IMR-90 (cell line): ENCODE data around the gene OSTF1. TPM values are rescaled to one million over a fixed set of nuclear protein-coding genes. Genes with fewer than 3 reads are reported as not detected.

Source experiments
- ATAC-seq: fragments of 200-7000 bp; cut with Tn5 transposase; 2 replicates; pipeline ENCODE4 v1.9.1; 2020; ENCODE audit warnings: low read depth, mild to moderate bottlenecking, moderate library complexity
- BruUV-seq: library from RNA; stranded (reverse); fragments of 400-500 nt; replicated peaks from 2 replicates; lab custom pipeline; 2021; lab: Mats Ljungman, UMichigan
- CTCF ChIA-PET: fragments of 300-600 bp; formaldehyde crosslinking; extraction: SDS; loops from one replicate; lab custom pipeline; 2021; ENCODE audit warnings: antibody characterized with exemption; lab: Yijun Ruan, JAX
- POLR2A ChIA-PET: fragments of 300-600 bp; sonication (Branson Sonifier 250); formaldehyde crosslinking; loops from one replicate; lab custom pipeline; 2022; ENCODE audit warnings: antibody characterized with exemption; ENCODE audit not compliant: unreplicated experiment; lab: Charles Lee
- DNase-seq: peaks from one replicate; pipeline ENCODE4 v3.0.0; 2013
- H2AFZ ChIP-seq: replicated peaks from 2 replicates; pipeline ENCODE3; 2013; ENCODE audit warnings: low read length, mild to moderate bottlenecking; ENCODE audit not compliant: poor library complexity
- H2AK5ac ChIP-seq: 2 replicates; pipeline ENCODE4 v1.6.1; 2013; ENCODE audit warnings: low read depth, low read length, inconsistent platforms
- H2AK9ac ChIP-seq: replicated peaks from 2 replicates; pipeline ENCODE3; 2013; ENCODE audit warnings: mild to moderate bottlenecking, low read depth, low read length, moderate library complexity; ENCODE audit not compliant: poor library complexity
- H2BK120ac ChIP-seq: 2 replicates; pipeline ENCODE4 v1.6.1; 2013; ENCODE audit warnings: low read depth, low read length, inconsistent platforms
- H2BK15ac ChIP-seq: 3 replicates; pipeline ENCODE4 v1.6.1; 2013; ENCODE audit warnings: low read depth, low read length, inconsistent platforms
- H2BK20ac ChIP-seq: 2 replicates; pipeline ENCODE4 v1.6.1; 2013; ENCODE audit warnings: low read depth, mild to moderate bottlenecking, inconsistent platforms, low read length, moderate library complexity
- H2BK5ac ChIP-seq: 2 replicates; pipeline ENCODE4 v1.6.1; 2013; ENCODE audit warnings: mild to moderate bottlenecking, low read depth, low read length, inconsistent platforms; ENCODE audit not compliant: poor library complexity, severe bottlenecking
- H3K14ac ChIP-seq: replicated peaks from 2 replicates; pipeline ENCODE4 v1.6.1; 2013; ENCODE audit warnings: low read depth, low read length, inconsistent platforms
- H3K18ac ChIP-seq: 2 replicates; pipeline ENCODE4 v1.6.1; 2013; ENCODE audit warnings: low read depth, low read length, control low read depth
- H3K23ac ChIP-seq: 2 replicates; pipeline ENCODE4 v1.6.1; 2013; ENCODE audit warnings: low read depth, low read length, inconsistent platforms
- H3K27ac ChIP-seq: 2 replicates; pipeline ENCODE4 v1.5.1; 2013; ENCODE audit warnings: mild to moderate bottlenecking, control low read depth, low read length; ENCODE audit not compliant: insufficient read depth
- H3K27me3 ChIP-seq: 2 replicates; pipeline ENCODE4 v1.6.1; 2013; ENCODE audit warnings: low read length; ENCODE audit not compliant: control insufficient read depth, insufficient read depth
- H3K36me3 ChIP-seq: 2 replicates; pipeline ENCODE4 v1.6.1; 2013; ENCODE audit warnings: low read length, mixed read lengths; ENCODE audit not compliant: control insufficient read depth, insufficient read depth
- H3K4ac ChIP-seq: 2 replicates; pipeline ENCODE4 v1.6.1; 2013; ENCODE audit warnings: low read depth, low read length, inconsistent platforms
- H3K4me1 ChIP-seq: 2 replicates; pipeline ENCODE4 v1.6.1; 2013; ENCODE audit warnings: low read length, mixed read lengths; ENCODE audit not compliant: control insufficient read depth, insufficient read depth
- H3K4me2 ChIP-seq: 2 replicates; pipeline ENCODE4 v1.6.1; 2013; ENCODE audit warnings: low read depth, mild to moderate bottlenecking, control low read depth, low read length, moderate library complexity
- H3K4me3 ChIP-seq: 2 replicates; pipeline ENCODE4 v1.5.1; 2013; ENCODE audit warnings: low read depth, mild to moderate bottlenecking, control low read depth, low read length, moderate library complexity; ENCODE audit not compliant: insufficient read depth
- H3K56ac ChIP-seq: 2 replicates; pipeline ENCODE4 v1.6.1; 2013; ENCODE audit warnings: low read length, inconsistent platforms; ENCODE audit not compliant: insufficient read depth; ENCODE audit errors: extremely low read depth
- H3K79me1 ChIP-seq, 2 experiments: 2 replicates each; pipeline ENCODE4 v1.6.1; 2013; ENCODE audit warnings: low read length in 2 of 2, inconsistent platforms in 1 of 2, low read depth in 1 of 2
- H3K9ac ChIP-seq: 2 replicates; pipeline ENCODE4 v1.6.1; 2013; ENCODE audit warnings: low read depth, low read length, control low read depth
- H3K9me1 ChIP-seq: 2 replicates; pipeline ENCODE4 v1.6.1; 2013; ENCODE audit warnings: low read length, inconsistent platforms; ENCODE audit not compliant: insufficient read depth
- H3K9me3 ChIP-seq: 2 replicates; pipeline ENCODE4 v1.6.1; 2013; ENCODE audit warnings: low read length; ENCODE audit not compliant: control insufficient read depth, insufficient read depth
- H4K20me1 ChIP-seq: 2 replicates; pipeline ENCODE4 v1.6.1; 2013; ENCODE audit warnings: low read length, inconsistent platforms; ENCODE audit not compliant: insufficient read depth
- H4K5ac ChIP-seq: 2 replicates; pipeline ENCODE4 v1.6.1; 2013; ENCODE audit warnings: mild to moderate bottlenecking, low read depth, low read length, control low read depth
- H4K8ac ChIP-seq, 2 experiments: 2 replicates each; pipeline ENCODE4 v1.6.1; 2013; ENCODE audit warnings: low read depth in 2 of 2, low read length in 2 of 2, control low read depth in 1 of 2, inconsistent platforms in 1 of 2
- H4K91ac ChIP-seq: 2 replicates; pipeline ENCODE4 v1.6.1; 2013; ENCODE audit warnings: low read depth, low read length, inconsistent platforms; ENCODE audit not compliant: insufficient read depth
- BHLHE40 ChIP-seq: fragments of 150-350 bp; IDR thresholded peaks from 2 replicates; pipeline ENCODE4 v1.6.1; 2016; ENCODE audit warnings: mild to moderate bottlenecking, low read depth, low read length
- CEBPB ChIP-seq: IDR thresholded peaks from 2 replicates; pipeline ENCODE4 v1.6.1; 2012; ENCODE audit warnings: low read depth, low read length, improper control_type of control experiment
- CHD1 ChIP-seq: IDR thresholded peaks from 2 replicates; pipeline ENCODE4 v1.6.1; 2012; ENCODE audit warnings: low read depth, low read length, improper control_type of control experiment
- CTCF ChIP-seq: conservative IDR thresholded peaks from 2 replicates; pipeline ENCODE4 v1.5.1; 2012; ENCODE audit warnings: mild to moderate bottlenecking, low read depth, low read length, improper control_type of control experiment
- ELK1 ChIP-seq: fragments of 150-350 bp; IDR thresholded peaks from 2 replicates; pipeline ENCODE4 v1.6.1; 2016; ENCODE audit warnings: low read depth, mild to moderate bottlenecking, low read length, moderate library complexity, borderline replicate concordance
- FOS ChIP-seq: fragments of 150-350 bp; IDR thresholded peaks from 2 replicates; pipeline ENCODE4 v1.6.1; 2016; ENCODE audit warnings: low read depth, low read length
- MAFK ChIP-seq: IDR thresholded peaks from 2 replicates; pipeline ENCODE4 v1.6.1; 2012; ENCODE audit warnings: low read depth, low read length, improper control_type of control experiment
- MAZ ChIP-seq: IDR thresholded peaks from 2 replicates; pipeline ENCODE4 v1.6.1; 2012; ENCODE audit warnings: low read depth, mild to moderate bottlenecking, low read length, improper control_type of control experiment, moderate library complexity, borderline replicate concordance
- MXI1 ChIP-seq: IDR thresholded peaks from 2 replicates; pipeline ENCODE4 v1.6.1; 2012; ENCODE audit warnings: low read depth, mild to moderate bottlenecking, low read length, moderate library complexity, borderline replicate concordance
- NFE2L2 ChIP-seq: fragments of 150-350 bp; IDR thresholded peaks from 2 replicates; pipeline ENCODE4 v1.6.1; 2016; ENCODE audit warnings: low read depth, mild to moderate bottlenecking, low read length
- POLR2A ChIP-seq: IDR thresholded peaks from 2 replicates; pipeline ENCODE4 v1.6.1; 2012; ENCODE audit warnings: mild to moderate bottlenecking, low read depth, low read length
- RAD21 ChIP-seq: IDR thresholded peaks from 2 replicates; pipeline ENCODE4 v1.6.1; 2012; ENCODE audit warnings: low read length, improper control_type of control experiment
- RCOR1 ChIP-seq: IDR thresholded peaks from 2 replicates; pipeline ENCODE4 v1.6.1; 2012; ENCODE audit warnings: mild to moderate bottlenecking, low read length, improper control_type of control experiment; ENCODE audit not compliant: insufficient replicate concordance
- RFX5 ChIP-seq: IDR thresholded peaks from 2 replicates; pipeline ENCODE4 v1.8.0; 2012; ENCODE audit warnings: low read depth, mild to moderate bottlenecking, low read length, moderate library complexity
- SMC3 ChIP-seq: fragments of 150-350 bp; IDR thresholded peaks from 2 replicates; pipeline ENCODE4 v1.6.1; 2016; ENCODE audit warnings: low read depth, mild to moderate bottlenecking, antibody characterized with exemption, low read length, moderate library complexity
- USF2 ChIP-seq: fragments of 150-350 bp; IDR thresholded peaks from 2 replicates; pipeline ENCODE4 v1.6.1; 2017; ENCODE audit warnings: mild to moderate bottlenecking, antibody characterized with exemption, low read length, low read depth
- WGBS, 2 experiments: methylation state at CpG; one replicate each; pipeline versions ENCODE4 v1.1.5 to v1.1.7; 2013; ENCODE audit warnings: missing lambda C conversion rate in 2 of 2; ENCODE audit not compliant: insufficient read length in 1 of 2; ENCODE audit errors: extremely low coverage in 2 of 2; 5-methylcytosine and 5-hydroxymethylcytosine counted together
- dilution Hi-C: fragments of 300-500 bp; cut with HindIII; formaldehyde crosslinking; loops from one replicate; pipeline ENCODE4 v1.14.3; 2018; ENCODE audit warnings: low sequenced_read_pairs; ENCODE audit not compliant: unreplicated experiment
- in situ Hi-C: fragments of 300-500 bp; cut with MboI; formaldehyde crosslinking; loops from 3 replicates; pipeline ENCODE4 v1.14.3; 2019; ENCODE audit warnings: low sequenced_read_pairs, inconsistent platforms, mixed read lengths
- intact Hi-C: fragments of 100-400 bp; cut with micrococcal nuclease; formaldehyde crosslinking; loops from 2 replicates; pipeline ENCODE4 v1.10.0; 2022
- polyA plus RNA-seq, 3 experiments: library from polyadenylated mRNA; depleted of rRNA; stranded (reverse); fragments of >200 nt; gene quantifications; 2 replicates each; pipeline ENCODE4 v1.2.3, GENCODE V29; 2012; ENCODE audit warnings: low replicate concordance in 1 of 3
- total RNA-seq: library from RNA; depleted of rRNA; stranded (reverse); fragments of >200 nt; gene quantifications from 2 replicates; pipeline ENCODE4 v1.2.3, GENCODE V29; 2012

The OSTF1 gene
- total and polyA plus RNA-seq, 2 of the 4 experiments (the other 2 are of a cell fraction): 17.1 to 41.6 TPM

- dilution Hi-C loops: no loop called here
- intact Hi-C loops: no loop called here
- Histone ChIP-seq H2BK15ac (no peak overlapping the region), H3K9ac (no peak overlapping the region), H4K8ac (no peak overlapping the region), H2BK20ac (no peak overlapping the region), H3K4me3 (no peak overlapping the region), H3K79me1 (no peaks in the 10 kb centered on the region), H4K91ac (no peak overlapping the region), H2BK5ac (no peak overlapping the region), H2BK120ac (no peak overlapping the region), H3K18ac (no peak overlapping the region), H2AK9ac (no peak overlapping the region), H3K36me3 (no peaks in the 10 kb centered on the region), H3K14ac (no peak overlapping the region), H3K56ac (no peak overlapping the region), H3K4ac (no peak overlapping the region), H3K9me3 (no peaks in the 10 kb centered on the region), H3K9me1 (no peaks in the 10 kb centered on the region), H3K27ac (no peak overlapping the region), H3K27me3 (no peaks in the 10 kb centered on the region), H2AK5ac (no peak overlapping the region), H3K23ac (no peak overlapping the region), H3K4me1 (no peaks in the 10 kb centered on the region), H3K4me2 (no peak overlapping the region), H2AFZ (no peak overlapping the region), H4K20me1 (no peaks in the 10 kb centered on the region), H4K5ac (no peak overlapping the region)
- ATAC-seq: no peak
- BruUV-seq: no TSS peak
- in situ Hi-C loops: no loop called here
- TF ChIP-seq CEBPB: no peak
- no peak for TF ChIP-seq FOS
- no peak for TF ChIP-seq ELK1
- no peak for TF ChIP-seq SMC3
- TF ChIP-seq MAZ: no peak
- no peak for TF ChIP-seq POLR2A
- no peak for TF ChIP-seq CTCF
- no peak for TF ChIP-seq NFE2L2
- no peak for TF ChIP-seq RAD21
- no peak for TF ChIP-seq RCOR1
- no peak for TF ChIP-seq MAFK
- no peak for TF ChIP-seq USF2
- no peak for TF ChIP-seq CHD1
- no peak for TF ChIP-seq BHLHE40
- no peak for TF ChIP-seq MXI1
- no peak for TF ChIP-seq RFX5
- no CpG with 5 or more reads among the region's 9 CpGs for WGBS, 2 experiments
- DNase-seq: no peak
- POLR2A ChIA-PET: no interaction called here
- CTCF ChIA-PET: no interaction called here
Measured at GRCh38 chr9:75183306-75183705, 95.0 kb downstream of the OSTF1 start.
